Measurements from ENCODE around the gene DIP2B. TPM values are rescaled to one million over a fixed set of nuclear protein-coding genes. Genes with fewer than 3 reads are reported as not detected.

The DIP2B gene
- total and polyA plus RNA-seq, 2 experiments from 2014 or later, result 5.6 to 17.9 TPM

GRCh38 chr12:50564237-50564947 is 59.6 kb downstream of the DIP2B start:
- no peak overlapping the region for H3K9ac ChIP-seq
- peaks cover 97% of the 10 kb centered on the region for H3K79me2 ChIP-seq (ENCODE audit: insufficient read depth)
- DNase-seq, result peak; percentile 35
- TF ChIP-seq EZH2 (IDR thresholded peaks at IDR 0.05; ENCODE audit: insufficient read depth, poor library complexity, severe bottlenecking) (no peak), EZH2phosphoT487 (IDR thresholded peaks at IDR 0.05; ENCODE audit: insufficient read depth, low read depth) (no peak)
- no peaks in the 10 kb centered on the region for H3K27me3 ChIP-seq (replicated peaks; ENCODE audit: insufficient read depth)
- no peak overlapping the region for H3K4me3 ChIP-seq
- 18 to 28% methylated on average over 4 of the region's 4 CpGs for WGBS, 2 experiments (ENCODE audit: low coverage in 1 of 2, low lambda C conversion rate in 2 of 2, missing lambda C conversion rate in 2 of 2)
- H3K4me1 ChIP-seq (ENCODE audit: insufficient read depth), result peaks cover 23% of the 10 kb centered on the region
- H3K9me2 ChIP-seq (ENCODE audit: insufficient read depth), result no peaks in the 10 kb centered on the region
- in situ Hi-C loops (cut with MboI), result no loop called here
- no peak overlapping the region for H2AFZ ChIP-seq
- H3K36me3 ChIP-seq (ENCODE audit: low read depth), result no peaks in the 10 kb centered on the region
- peak overlapping the region; percentile 19 for H3K4me2 ChIP-seq (ENCODE audit: unreplicated experiment)
- no peaks in the 10 kb centered on the region for H3K9me3 ChIP-seq (ENCODE audit: low read depth)
- H4K20me1 ChIP-seq (ENCODE audit: insufficient read depth), result no peaks in the 10 kb centered on the region
- H3K27ac ChIP-seq, result no peak overlapping the region
- peaks cover 12% of the 10 kb centered on the region for H3F3A ChIP-seq (ENCODE audit: insufficient read depth)

DNA sequence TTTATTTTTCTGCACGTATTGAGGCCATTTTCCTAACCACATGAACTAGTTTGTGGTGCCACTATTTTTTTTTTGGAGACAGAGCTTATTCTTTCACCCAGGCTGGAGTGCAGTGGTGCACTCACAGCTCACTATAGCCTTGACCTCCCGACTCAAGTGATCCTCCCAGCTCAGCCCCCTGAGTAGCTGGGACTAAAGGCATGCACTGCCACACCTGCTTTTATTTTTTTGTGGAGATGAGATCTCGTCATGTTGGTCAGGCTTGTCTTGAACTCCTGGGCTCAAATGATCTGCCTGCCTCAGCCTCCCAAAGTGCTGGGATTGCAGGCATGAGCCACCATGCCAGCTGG is 60.1 kb downstream of the DIP2B start:
- H3K79me2 ChIP-seq (ENCODE audit: insufficient read depth), result peaks cover 97% of the 10 kb centered on the region
- in situ Hi-C loops (cut with MboI), result no loop called here

DNA sequence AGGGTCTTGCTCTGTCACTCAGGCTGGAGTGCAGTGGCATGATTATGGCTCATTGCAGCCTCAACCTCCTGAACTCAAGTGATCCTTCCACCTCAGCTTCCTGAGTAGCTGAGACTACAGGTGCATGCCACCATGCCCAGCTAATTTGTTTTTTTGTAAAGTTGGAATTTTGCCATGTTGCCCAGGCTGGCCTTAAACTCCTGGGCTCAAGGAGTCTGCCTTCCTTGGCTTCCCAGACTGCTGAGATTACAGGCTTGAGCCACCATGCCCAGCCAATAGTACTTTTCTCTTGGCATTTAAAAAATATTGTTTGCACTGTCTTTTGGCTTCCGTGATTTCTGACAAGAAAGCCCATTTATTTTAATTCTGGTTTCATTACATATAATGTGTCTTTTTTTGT is 61.3 kb downstream of the DIP2B start:
- TF ChIP-seq EZH2phosphoT487 (IDR thresholded peaks at IDR 0.05; ENCODE audit: insufficient read depth, low read depth) (no peak), EZH2 (IDR thresholded peaks at IDR 0.05; ENCODE audit: insufficient read depth, poor library complexity, severe bottlenecking) (no peak)
- Histone ChIP-seq H2AFZ (no peak overlapping the region), H3K36me3 (ENCODE audit: low read depth) (no peaks in the 10 kb centered on the region), H3K9me3 (ENCODE audit: low read depth) (no peaks in the 10 kb centered on the region), H3F3A (ENCODE audit: insufficient read depth) (peaks cover 12% of the 10 kb centered on the region), H3K79me2 (ENCODE audit: insufficient read depth) (peaks cover 97% of the 10 kb centered on the region), H3K9me2 (ENCODE audit: insufficient read depth) (no peaks in the 10 kb centered on the region), H3K9ac (no peak overlapping the region), H3K4me1 (ENCODE audit: insufficient read depth) (peaks cover 35% of the 10 kb centered on the region), H3K4me3 (no peak overlapping the region), H3K4me2 (ENCODE audit: unreplicated experiment) (no peak overlapping the region), H4K20me1 (ENCODE audit: insufficient read depth) (no peaks in the 10 kb centered on the region), H3K27ac (no peak overlapping the region), H3K27me3 (replicated peaks; ENCODE audit: insufficient read depth) (no peaks in the 10 kb centered on the region)
- WGBS, 2 experiments (ENCODE audit: low coverage in 1 of 2, low lambda C conversion rate in 2 of 2, missing lambda C conversion rate in 2 of 2), result 100% methylated on average over 1 of the region's 1 CpG
- in situ Hi-C loops (cut with MboI), result no loop called here
- no peak for DNase-seq

More for the DNA sequence above, 60.1 kb downstream of the DIP2B start:
- DNase-seq, result no peak
- Histone ChIP-seq H3K4me2 (ENCODE audit: unreplicated experiment) (no peak overlapping the region), H3K9me3 (ENCODE audit: low read depth) (no peaks in the 10 kb centered on the region), H3K27me3 (replicated peaks; ENCODE audit: insufficient read depth) (no peaks in the 10 kb centered on the region), H3F3A (ENCODE audit: insufficient read depth) (peaks cover 12% of the 10 kb centered on the region), H3K9me2 (ENCODE audit: insufficient read depth) (no peaks in the 10 kb centered on the region), H3K4me3 (no peak overlapping the region), H3K27ac (no peak overlapping the region), H3K36me3 (ENCODE audit: low read depth) (no peaks in the 10 kb centered on the region), H3K4me1 (ENCODE audit: insufficient read depth) (peaks cover 29% of the 10 kb centered on the region), H2AFZ (no peak overlapping the region), H3K9ac (no peak overlapping the region), H4K20me1 (ENCODE audit: insufficient read depth) (no peaks in the 10 kb centered on the region)
- 63 to 82% methylated on average over 3 of the region's 3 CpGs for WGBS, 2 experiments (ENCODE audit: low coverage in 1 of 2, low lambda C conversion rate in 2 of 2, missing lambda C conversion rate in 2 of 2)
- TF ChIP-seq EZH2 (IDR thresholded peaks at IDR 0.05; ENCODE audit: insufficient read depth, poor library complexity, severe bottlenecking) (no peak), EZH2phosphoT487 (IDR thresholded peaks at IDR 0.05; ENCODE audit: insufficient read depth, low read depth) (no peak)

- peaks cover 24% of the 10 kb centered on the region for H3F3A ChIP-seq (ENCODE audit: insufficient read depth)
- H3K36me3 ChIP-seq (ENCODE audit: low read depth), result no peaks in the 10 kb centered on the region
- 44 to 56% methylated on average over 1 of the region's 1 CpG for WGBS, 2 experiments (ENCODE audit: low coverage in 1 of 2, low lambda C conversion rate in 2 of 2, missing lambda C conversion rate in 2 of 2)
- DNase-seq, result peak; percentile 12
- in situ Hi-C loops (cut with MboI), result no loop called here
- peaks cover 46% of the 10 kb centered on the region for H3K4me1 ChIP-seq (ENCODE audit: insufficient read depth)
- no peak overlapping the region for H3K4me2 ChIP-seq (ENCODE audit: unreplicated experiment)
- H3K27ac ChIP-seq, result peak overlapping the region; percentile 20; the same call in 1 of the 2 replicates
- peaks cover 93% of the 10 kb centered on the region for H3K79me2 ChIP-seq (ENCODE audit: insufficient read depth)
- TF ChIP-seq EZH2 (IDR thresholded peaks at IDR 0.05; ENCODE audit: insufficient read depth, poor library complexity, severe bottlenecking), result no peak
- no peak for TF ChIP-seq EZH2phosphoT487 (IDR thresholded peaks at IDR 0.05; ENCODE audit: insufficient read depth, low read depth)
- H3K9me3 ChIP-seq (ENCODE audit: low read depth), result no peaks in the 10 kb centered on the region
- no peaks in the 10 kb centered on the region for H4K20me1 ChIP-seq (ENCODE audit: insufficient read depth)
- H2AFZ ChIP-seq, result no peak overlapping the region
- H3K9ac ChIP-seq, result 0 out of 2 replicates have a peak overlapping the region, but pooled peaks have one; percentile 9
- no peaks in the 10 kb centered on the region for H3K9me2 ChIP-seq (ENCODE audit: insufficient read depth)
- H3K4me3 ChIP-seq, result no peak overlapping the region
- H3K27me3 ChIP-seq (replicated peaks; ENCODE audit: insufficient read depth), result no peaks in the 10 kb centered on the region
Observed at GRCh38 chr12:50567926-50568325, 63.1 kb downstream of the DIP2B start.

All from GM23248 (cell line).